Liver (tissue), 9 donors: ENCODE data around the gene SDHAF4. TPM values are rescaled to one million over a fixed set of nuclear protein-coding genes. Genes with fewer than 3 reads are reported as not detected.

Source experiments
- DNase-seq: peaks from one replicate; pipeline ENCODE4 v3.0.0-alpha.2; 2017; ENCODE audit warnings: low spot score
- H3K27ac ChIP-seq, 2 donors: one replicate each; pipeline ENCODE4 v1.7.0; 2013; ENCODE audit warnings: inconsistent platforms in 2 of 2, low read length in 2 of 2, control low read depth in 1 of 2, low read depth in 1 of 2, mild to moderate bottlenecking in 1 of 2
- H3K27me3 ChIP-seq, 4 donors: one replicate each; pipeline versions ENCODE4 v1.6.1 to v1.7.0; 2013; ENCODE audit warnings: low read length in 3 of 4, inconsistent platforms in 1 of 4, mild to moderate bottlenecking in 1 of 4, moderate library complexity in 1 of 4; ENCODE audit not compliant: control insufficient read depth in 4 of 4, insufficient read depth in 4 of 4
- H3K36me3 ChIP-seq, 4 donors: one replicate each; pipeline versions ENCODE4 v1.6.1 to v1.7.0; 2013; ENCODE audit warnings: low read length in 3 of 4, mild to moderate bottlenecking in 3 of 4, low read depth in 1 of 4, moderate library complexity in 1 of 4; ENCODE audit not compliant: control insufficient read depth in 4 of 4, insufficient read depth in 3 of 4
- H3K4me1 ChIP-seq, 4 donors: one replicate each; pipeline versions ENCODE4 v1.6.1 to v1.7.0; 2013; ENCODE audit warnings: low read length in 3 of 4, mild to moderate bottlenecking in 3 of 4, moderate library complexity in 1 of 4; ENCODE audit not compliant: control insufficient read depth in 4 of 4, insufficient read depth in 4 of 4
- H3K4me3 ChIP-seq, 3 donors: one replicate each; pipeline versions ENCODE4 v1.6.1 to v1.7.0; 2013; ENCODE audit warnings: low read length in 3 of 3, control low read depth in 1 of 3, low read depth in 1 of 3, mild to moderate bottlenecking in 1 of 3
- H3K9ac ChIP-seq, 2 donors: one replicate each; pipeline ENCODE4 v1.7.0; 2013; ENCODE audit warnings: low read length in 2 of 2, mild to moderate bottlenecking in 2 of 2, moderate library complexity in 2 of 2, control low read depth in 1 of 2, low read depth in 1 of 2
- H3K9me3 ChIP-seq, 4 donors: one replicate each; pipeline versions ENCODE4 v1.6.1 to v1.7.0; 2013; ENCODE audit warnings: low read length in 3 of 4; ENCODE audit not compliant: control insufficient read depth in 4 of 4
- CTCF ChIP-seq: fragments of 150-350 bp; IDR thresholded peaks from 2 replicates; pipeline ENCODE4 v1.5.1; 2017; ENCODE audit warnings: improper control_type of control experiment, low read depth, low read length; ENCODE audit not compliant: missing input control
- EGR1 ChIP-seq, 2 donors: IDR thresholded peaks; 2 replicates each; pipeline ENCODE4 v1.6.1; 2016 to 2018; ENCODE audit warnings: antibody characterized with exemption in 2 of 2, low read depth in 2 of 2
- FOXA1 ChIP-seq: IDR thresholded peaks from 2 replicates; pipeline ENCODE4 v1.6.1; 2016; ENCODE audit warnings: antibody characterized with exemption
- FOXA2 ChIP-seq: IDR thresholded peaks from 2 replicates; pipeline ENCODE4 v1.6.1; 2016; ENCODE audit warnings: antibody characterized with exemption
- GABPA ChIP-seq, 2 donors: IDR thresholded peaks in 1 of 2; conservative IDR thresholded peaks in 1 of 2; 2 replicates each; pipeline ENCODE4 v1.6.1; 2016; ENCODE audit warnings: antibody characterized with exemption in 2 of 2, mild to moderate bottlenecking in 1 of 2, moderate library complexity in 1 of 2
- HNF4A ChIP-seq, 2 donors: conservative IDR thresholded peaks; 2 replicates each; pipeline ENCODE4 v1.6.1; 2016; ENCODE audit warnings: antibody characterized with exemption in 2 of 2, mild to moderate bottlenecking in 2 of 2
- HNF4G ChIP-seq: IDR thresholded peaks from 2 replicates; pipeline ENCODE4 v1.6.1; 2016; ENCODE audit warnings: antibody characterized with exemption
- JUND ChIP-seq, 2 donors: IDR thresholded peaks; 2 replicates each; pipeline ENCODE4 v1.6.1; 2016; ENCODE audit warnings: antibody characterized with exemption in 2 of 2
- RAD21 ChIP-seq, 2 donors: IDR thresholded peaks; 2 replicates each; pipeline ENCODE4 v1.6.1; 2016; ENCODE audit warnings: antibody characterized with exemption in 2 of 2, mild to moderate bottlenecking in 2 of 2
- RXRA ChIP-seq, 2 donors: IDR thresholded peaks; 2 replicates each; pipeline ENCODE4 v1.6.1; 2017 to 2018; ENCODE audit warnings: antibody characterized with exemption in 2 of 2, mild to moderate bottlenecking in 1 of 2
- SP1 ChIP-seq: IDR thresholded peaks from 2 replicates; pipeline ENCODE4 v1.6.1; 2018; ENCODE audit warnings: antibody characterized with exemption, mild to moderate bottlenecking
- TAF1 ChIP-seq: conservative IDR thresholded peaks from 2 replicates; pipeline ENCODE4 v1.6.1; 2016; ENCODE audit warnings: antibody characterized with exemption, mild to moderate bottlenecking
- YY1 ChIP-seq: IDR thresholded peaks from 2 replicates; pipeline ENCODE4 v1.6.1; 2016; ENCODE audit warnings: antibody characterized with exemption, mild to moderate bottlenecking
- WGBS: extraction: QIAGEN DNeasy Blood & Tissue Kit; methylation state at CpG from one replicate; pipeline ENCODE4 v1.1.7; 2013; 5-methylcytosine and 5-hydroxymethylcytosine counted together
- polyA plus RNA-seq, 2 donors: library from polyadenylated mRNA; stranded (reverse) in 1 of 2; unstranded in 1 of 2; fragments of 200-250 nt in 1 of 2; fragments of >200 nt in 1 of 2; fragmentation: Nextera tagmentation in 1 of 2; extraction: Ambion mirVana in 1 of 2; gene quantifications; one replicate each; pipeline versions ENCODE4 v1.2.1 to v1.2.3, GENCODE V29; 2013 to 2015
- total RNA-seq, 2 donors: library from RNA; depleted of rRNA; stranded (reverse); fragments of >200 nt; gene quantifications; one replicate each; pipeline ENCODE4 v1.2.3, GENCODE V29; 2014
- TF ChIP-seq, protein P1 (sequence below): IDR thresholded peaks from 2 replicates; pipeline ENCODE4 v1.6.1; 2016; ENCODE audit warnings: antibody characterized with exemption
- TF ChIP-seq, protein P2 (sequence below): IDR thresholded peaks from 2 replicates; pipeline ENCODE4 v1.6.1; 2016; ENCODE audit warnings: antibody characterized with exemption
- TF ChIP-seq, protein P3 (sequence below): IDR thresholded peaks from 2 replicates; pipeline ENCODE4 v1.6.1; 2016; ENCODE audit warnings: antibody characterized with exemption
- TF ChIP-seq, protein P4 (sequence below): IDR thresholded peaks from 2 replicates; pipeline ENCODE4 v1.6.1; 2016; ENCODE audit warnings: antibody characterized with exemption, mild to moderate bottlenecking
- donor health status: healthy.
- donor health status: healthy.
- donor health status: healthy.
- donor health status: healthy.
- donor health status: healthy.

Gene SDHAF4
- total and polyA plus RNA-seq, 4 donors = 2.7 to 5.7 (median 3.3) TPM

GRCh38 chr6:70586114-70586513 is 19.4 kb downstream of the SDHAF4 start:
- no peaks in the 10 kb centered on the region for H3K4me1 ChIP-seq
- no peak overlapping the region for H3K4me3 ChIP-seq
- TF ChIP-seq, protein P1, sequence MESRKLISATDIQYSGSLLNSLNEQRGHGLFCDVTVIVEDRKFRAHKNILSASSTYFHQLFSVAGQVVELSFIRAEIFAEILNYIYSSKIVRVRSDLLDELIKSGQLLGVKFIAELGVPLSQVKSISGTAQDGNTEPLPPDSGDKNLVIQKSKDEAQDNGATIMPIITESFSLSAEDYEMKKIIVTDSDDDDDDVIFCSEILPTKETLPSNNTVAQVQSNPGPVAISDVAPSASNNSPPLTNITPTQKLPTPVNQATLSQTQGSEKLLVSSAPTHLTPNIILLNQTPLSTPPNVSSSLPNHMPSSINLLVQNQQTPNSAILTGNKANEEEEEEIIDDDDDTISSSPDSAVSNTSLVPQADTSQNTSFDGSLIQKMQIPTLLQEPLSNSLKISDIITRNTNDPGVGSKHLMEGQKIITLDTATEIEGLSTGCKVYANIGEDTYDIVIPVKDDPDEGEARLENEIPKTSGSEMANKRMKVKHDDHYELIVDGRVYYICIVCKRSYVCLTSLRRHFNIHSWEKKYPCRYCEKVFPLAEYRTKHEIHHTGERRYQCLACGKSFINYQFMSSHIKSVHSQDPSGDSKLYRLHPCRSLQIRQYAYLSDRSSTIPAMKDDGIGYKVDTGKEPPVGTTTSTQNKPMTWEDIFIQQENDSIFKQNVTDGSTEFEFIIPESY = no peak
- TF ChIP-seq, protein P2, sequence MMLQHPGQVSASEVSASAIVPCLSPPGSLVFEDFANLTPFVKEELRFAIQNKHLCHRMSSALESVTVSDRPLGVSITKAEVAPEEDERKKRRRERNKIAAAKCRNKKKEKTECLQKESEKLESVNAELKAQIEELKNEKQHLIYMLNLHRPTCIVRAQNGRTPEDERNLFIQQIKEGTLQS = no peak
- TF ChIP-seq FOXA2 (no peak), HNF4G (no peak), FOXA1 (no peak), GABPA (IDR thresholded peaks at IDR 0.05 in 1 of 2, conservative IDR thresholded peaks at IDR 0.05 in 1 of 2) (no peak), SP1 (no peak), RAD21 (IDR thresholded peaks at IDR 0.05) (no peak), JUND (IDR thresholded peaks at IDR 0.05) (no peak), RXRA (IDR thresholded peaks at IDR 0.05) (no peak)
- TF ChIP-seq, protein P3, sequence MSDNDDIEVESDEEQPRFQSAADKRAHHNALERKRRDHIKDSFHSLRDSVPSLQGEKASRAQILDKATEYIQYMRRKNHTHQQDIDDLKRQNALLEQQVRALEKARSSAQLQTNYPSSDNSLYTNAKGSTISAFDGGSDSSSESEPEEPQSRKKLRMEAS = no peak
- TF ChIP-seq, protein P4, sequence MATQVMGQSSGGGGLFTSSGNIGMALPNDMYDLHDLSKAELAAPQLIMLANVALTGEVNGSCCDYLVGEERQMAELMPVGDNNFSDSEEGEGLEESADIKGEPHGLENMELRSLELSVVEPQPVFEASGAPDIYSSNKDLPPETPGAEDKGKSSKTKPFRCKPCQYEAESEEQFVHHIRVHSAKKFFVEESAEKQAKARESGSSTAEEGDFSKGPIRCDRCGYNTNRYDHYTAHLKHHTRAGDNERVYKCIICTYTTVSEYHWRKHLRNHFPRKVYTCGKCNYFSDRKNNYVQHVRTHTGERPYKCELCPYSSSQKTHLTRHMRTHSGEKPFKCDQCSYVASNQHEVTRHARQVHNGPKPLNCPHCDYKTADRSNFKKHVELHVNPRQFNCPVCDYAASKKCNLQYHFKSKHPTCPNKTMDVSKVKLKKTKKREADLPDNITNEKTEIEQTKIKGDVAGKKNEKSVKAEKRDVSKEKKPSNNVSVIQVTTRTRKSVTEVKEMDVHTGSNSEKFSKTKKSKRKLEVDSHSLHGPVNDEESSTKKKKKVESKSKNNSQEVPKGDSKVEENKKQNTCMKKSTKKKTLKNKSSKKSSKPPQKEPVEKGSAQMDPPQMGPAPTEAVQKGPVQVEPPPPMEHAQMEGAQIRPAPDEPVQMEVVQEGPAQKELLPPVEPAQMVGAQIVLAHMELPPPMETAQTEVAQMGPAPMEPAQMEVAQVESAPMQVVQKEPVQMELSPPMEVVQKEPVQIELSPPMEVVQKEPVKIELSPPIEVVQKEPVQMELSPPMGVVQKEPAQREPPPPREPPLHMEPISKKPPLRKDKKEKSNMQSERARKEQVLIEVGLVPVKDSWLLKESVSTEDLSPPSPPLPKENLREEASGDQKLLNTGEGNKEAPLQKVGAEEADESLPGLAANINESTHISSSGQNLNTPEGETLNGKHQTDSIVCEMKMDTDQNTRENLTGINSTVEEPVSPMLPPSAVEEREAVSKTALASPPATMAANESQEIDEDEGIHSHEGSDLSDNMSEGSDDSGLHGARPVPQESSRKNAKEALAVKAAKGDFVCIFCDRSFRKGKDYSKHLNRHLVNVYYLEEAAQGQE = no peak
- WGBS = 93% methylated on average over 1 of the region's 1 CpG
- no peak overlapping the region for H3K27ac ChIP-seq
- H3K9ac ChIP-seq = no peak overlapping the region
- no peaks in the 10 kb centered on the region for H3K27me3 ChIP-seq
- no peak for DNase-seq
- peaks cover 5 to 23% (median 8%) of the 10 kb centered on the region in 4 donors for H3K36me3 ChIP-seq
- H3K9me3 ChIP-seq = no peaks in the 10 kb centered on the region

GRCh38 chr6:70590400-70590799 is 23.7 kb downstream of the SDHAF4 start:
- no peak overlapping the region for H3K27ac ChIP-seq
- no peaks in the 10 kb centered on the region for H3K4me1 ChIP-seq
- H3K9me3 ChIP-seq = no peaks in the 10 kb centered on the region
- peaks cover 0 to 13% (median 2%) of the 10 kb centered on the region in 4 donors for H3K36me3 ChIP-seq
- TF ChIP-seq EGR1 (IDR thresholded peaks at IDR 0.05; ENCODE audit: low read depth in 2 of 2) (no peak), HNF4A (conservative IDR thresholded peaks at IDR 0.05) (no peak), JUND (IDR thresholded peaks at IDR 0.05) (no peak), GABPA (IDR thresholded peaks at IDR 0.05 in 1 of 2, conservative IDR thresholded peaks at IDR 0.05 in 1 of 2) (no peak), TAF1 (no peak), FOXA2 (no peak), CTCF (no peak), SP1 (no peak), RAD21 (IDR thresholded peaks at IDR 0.05) (no peak), YY1 (no peak)
- TF ChIP-seq, protein P2 = no peak
- TF ChIP-seq, protein P1 = no peak
- TF ChIP-seq, protein P3 = no peak
- TF ChIP-seq, protein P4 = no peak
- H3K4me3 ChIP-seq = no peak overlapping the region
- no peak overlapping the region for H3K9ac ChIP-seq
- H3K27me3 ChIP-seq = no peaks in the 10 kb centered on the region
- DNase-seq = no peak
